GM18526 (cell line): ENCODE results near the gene JDP2.

Experiments used
- POLR2A ChIP-seq: IDR thresholded peaks from 3 replicates; pipeline ENCODE4 v1.6.1; 2011; ENCODE audit not compliant: insufficient read length; ENCODE audit errors: extremely low read depth

JDP2 gene

GRCh38 chr14:75456069-75456996, 28.5 kb downstream of the JDP2 start:
- TF ChIP-seq POLR2A: no peak

DNA sequence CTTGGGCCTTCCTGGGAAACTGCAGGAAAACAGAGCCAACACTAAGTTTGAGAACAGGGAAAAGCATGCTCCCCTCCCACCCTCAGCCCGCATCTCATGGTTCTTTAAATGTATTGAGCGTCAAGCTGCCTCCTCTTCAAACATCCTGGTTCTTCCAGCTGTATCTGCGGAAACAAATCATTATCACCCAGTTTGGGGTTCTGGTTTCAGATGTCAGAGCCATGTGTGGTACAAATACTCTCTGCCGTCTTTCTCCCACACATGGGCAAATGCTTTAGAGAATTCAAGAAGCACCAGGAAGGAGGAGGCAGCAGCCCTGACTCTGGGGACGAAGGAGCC, 29.1 kb downstream of the JDP2 start:
- no peak for TF ChIP-seq POLR2A

DNA sequence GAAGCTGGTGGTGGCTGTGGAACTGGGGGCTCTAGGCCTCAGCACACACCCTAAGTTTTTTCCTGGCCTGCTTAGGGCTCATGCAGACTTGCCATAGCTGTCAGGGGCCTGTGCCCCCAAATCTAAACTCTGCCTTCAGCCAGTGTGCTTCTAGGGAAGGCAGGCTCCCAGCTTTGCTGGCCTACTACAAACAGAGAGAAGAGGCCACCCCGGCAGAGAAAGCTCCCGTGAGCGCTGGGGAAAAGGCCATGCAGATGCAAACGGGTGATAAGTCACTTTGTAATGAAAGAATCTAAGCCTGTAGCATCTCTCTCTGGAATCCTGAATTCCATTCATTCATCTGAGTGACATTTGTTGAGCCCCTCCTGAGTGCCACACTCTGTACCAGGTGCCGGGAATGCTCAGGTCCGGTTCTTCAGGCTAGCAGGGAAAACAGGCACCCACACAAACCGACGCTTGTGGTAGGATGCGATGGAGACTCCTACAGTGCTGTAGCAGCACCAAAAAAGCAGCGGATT, 29.9 kb downstream of the JDP2 start:
- no peak for TF ChIP-seq POLR2A

GRCh38 chr14:75458305-75458704, 30.5 kb downstream of the JDP2 start:
- TF ChIP-seq POLR2A: no peak

- no peak for TF ChIP-seq POLR2A
Observed at GRCh38 chr14:75459099-75459741, 31.4 kb downstream of the JDP2 start.

- no peak for TF ChIP-seq POLR2A
Observed at GRCh38 chr14:75459791-75460190, 32.0 kb downstream of the JDP2 start.

- no peak for TF ChIP-seq POLR2A
Observed at GRCh38 chr14:75460394-75460793, 32.6 kb downstream of the JDP2 start.

- TF ChIP-seq POLR2A: no peak
Observed at GRCh38 chr14:75461303-75461702, 33.5 kb downstream of the JDP2 start.

- no peak for TF ChIP-seq POLR2A
Observed at GRCh38 chr14:75461755-75462349, 34.0 kb downstream of the JDP2 start.

DNA sequence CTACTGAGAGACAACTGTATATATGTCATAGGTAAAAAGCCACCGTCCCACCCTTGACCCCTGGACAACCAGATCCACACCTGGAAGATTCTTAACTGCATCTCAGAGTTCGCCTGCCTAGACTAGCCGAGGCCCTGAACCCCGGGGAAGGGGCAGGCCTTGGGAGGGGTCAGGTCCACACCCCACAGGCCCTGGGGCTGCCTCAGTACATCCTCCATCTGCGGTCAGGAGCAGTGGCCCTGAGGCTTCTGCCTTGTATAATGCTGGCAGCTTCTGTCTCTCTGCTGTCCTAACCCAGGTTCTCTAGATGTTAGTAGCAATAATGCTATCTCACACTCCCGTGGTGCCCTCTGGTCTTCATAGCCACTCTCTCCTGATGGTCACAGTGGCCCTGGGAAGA, 36.8 kb downstream of the JDP2 start:
- no peak for TF ChIP-seq POLR2A

- no peak for TF ChIP-seq POLR2A
Observed at GRCh38 chr14:75467763-75468162, 39.9 kb downstream of the JDP2 start.

DNA sequence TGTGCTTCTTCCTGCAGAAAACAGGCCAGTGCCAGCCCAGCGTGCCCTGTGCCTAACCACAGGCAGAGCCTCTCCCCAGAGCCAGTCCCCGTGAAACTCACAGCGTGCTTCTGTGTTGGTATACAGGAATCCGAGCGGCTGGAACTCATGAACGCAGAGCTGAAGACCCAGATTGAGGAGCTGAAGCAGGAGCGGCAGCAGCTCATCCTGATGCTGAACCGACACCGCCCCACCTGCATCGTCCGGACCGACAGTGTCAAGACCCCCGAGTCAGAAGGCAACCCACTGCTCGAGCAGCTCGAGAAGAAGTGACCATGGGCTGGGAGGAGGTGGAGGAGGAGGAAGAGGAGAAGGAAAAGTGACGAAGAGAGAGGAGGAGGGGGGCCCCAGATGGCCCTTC, 41.3 kb downstream of the JDP2 start:
- TF ChIP-seq POLR2A: no peak

- TF ChIP-seq POLR2A: no peak
Observed at GRCh38 chr14:75469606-75470237, 41.9 kb downstream of the JDP2 start.

DNA sequence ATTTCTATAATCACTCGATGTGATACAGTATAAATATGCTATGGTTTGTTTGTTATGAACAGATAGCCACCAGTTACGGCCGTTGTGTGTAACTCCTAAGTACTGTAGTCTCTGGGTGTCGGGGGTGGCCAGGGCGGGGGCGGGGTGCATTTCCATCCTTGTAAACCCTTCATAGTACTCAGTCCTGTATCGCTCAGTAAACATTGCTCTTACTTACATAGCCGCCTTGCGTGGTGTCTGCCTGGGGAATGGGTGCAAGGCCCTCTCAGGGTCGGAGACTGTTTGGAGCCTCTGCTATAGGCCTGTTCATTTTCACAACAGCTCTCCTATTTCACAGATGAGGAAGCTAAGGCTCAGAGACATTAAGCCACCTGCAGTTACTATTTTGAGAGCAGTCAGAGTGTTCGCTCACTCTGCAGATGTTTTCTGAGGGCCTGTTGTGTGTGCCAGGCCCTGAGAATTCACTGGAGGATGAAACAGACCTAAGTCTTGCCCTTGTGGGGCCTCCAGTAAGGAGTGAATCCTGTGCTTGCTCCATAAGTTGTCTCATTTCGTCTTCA, 42.5 kb downstream of the JDP2 start:
- TF ChIP-seq POLR2A: no peak

GRCh38 chr14:75471059-75471458, 43.2 kb downstream of the JDP2 start:
- TF ChIP-seq POLR2A: no peak
